ENCODE data around the gene GPC3. TPM values are rescaled to one million over a fixed set of nuclear protein-coding genes. Genes with fewer than 3 reads are reported as not detected.

Gene GPC3
- total RNA-seq, 1 experiment from 2014 or later = 233 TPM

DNA sequence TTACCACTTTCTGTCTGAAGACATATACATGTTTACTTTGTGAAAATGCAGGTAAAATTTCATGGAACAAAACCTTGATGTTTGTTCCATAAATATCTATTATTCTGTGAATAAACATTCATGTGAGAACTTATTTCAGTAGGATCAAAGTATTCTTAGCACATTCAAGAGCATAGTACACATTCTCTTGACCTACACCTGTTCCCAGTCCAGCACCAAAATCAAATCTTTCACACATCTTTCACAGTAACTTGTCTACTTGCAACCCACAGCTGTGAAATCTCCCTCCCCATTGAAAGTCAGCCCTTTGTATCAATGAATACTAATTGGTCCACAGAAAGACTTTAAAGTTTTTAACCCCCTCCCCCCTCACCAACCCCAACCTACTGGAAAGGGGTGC is 283.2 kb downstream of the GPC3 start:
- Histone ChIP-seq H3K27me3 (replicated peaks; ENCODE audit: control insufficient read depth, insufficient read depth, low read length) (no peaks in the 10 kb centered on the region), H3K9me3 (no peaks in the 10 kb centered on the region), H3K36me3 (ENCODE audit: control insufficient read depth, insufficient read depth, low read length) (no peaks in the 10 kb centered on the region), H3K4me1 (no peaks in the 10 kb centered on the region), H3K4me3 (ENCODE audit: low read depth, low read length) (no peak overlapping the region)
- Mint-ChIP-seq H3K27ac (ENCODE audit: unreplicated experiment) (no peak overlapping the region), H3K36me3 (ENCODE audit: insufficient read depth, unreplicated experiment) (no peaks in the 10 kb centered on the region), H3K27me3 (ENCODE audit: insufficient read depth, unreplicated experiment) (no peaks in the 10 kb centered on the region), H3K4me1 (ENCODE audit: low read depth, unreplicated experiment) (peaks cover 7% of the 10 kb centered on the region), H3K4me3 (ENCODE audit: unreplicated experiment) (no peak overlapping the region), H3K9me3 (ENCODE audit: unreplicated experiment) (no peaks in the 10 kb centered on the region)
- ChIA-PET POLR2A (no interaction called here), CTCF (no interaction called here)
- intact Hi-C loops (cut with micrococcal nuclease; ENCODE audit: unreplicated experiment) = no loop called here
- TF ChIP-seq, protein P1, sequence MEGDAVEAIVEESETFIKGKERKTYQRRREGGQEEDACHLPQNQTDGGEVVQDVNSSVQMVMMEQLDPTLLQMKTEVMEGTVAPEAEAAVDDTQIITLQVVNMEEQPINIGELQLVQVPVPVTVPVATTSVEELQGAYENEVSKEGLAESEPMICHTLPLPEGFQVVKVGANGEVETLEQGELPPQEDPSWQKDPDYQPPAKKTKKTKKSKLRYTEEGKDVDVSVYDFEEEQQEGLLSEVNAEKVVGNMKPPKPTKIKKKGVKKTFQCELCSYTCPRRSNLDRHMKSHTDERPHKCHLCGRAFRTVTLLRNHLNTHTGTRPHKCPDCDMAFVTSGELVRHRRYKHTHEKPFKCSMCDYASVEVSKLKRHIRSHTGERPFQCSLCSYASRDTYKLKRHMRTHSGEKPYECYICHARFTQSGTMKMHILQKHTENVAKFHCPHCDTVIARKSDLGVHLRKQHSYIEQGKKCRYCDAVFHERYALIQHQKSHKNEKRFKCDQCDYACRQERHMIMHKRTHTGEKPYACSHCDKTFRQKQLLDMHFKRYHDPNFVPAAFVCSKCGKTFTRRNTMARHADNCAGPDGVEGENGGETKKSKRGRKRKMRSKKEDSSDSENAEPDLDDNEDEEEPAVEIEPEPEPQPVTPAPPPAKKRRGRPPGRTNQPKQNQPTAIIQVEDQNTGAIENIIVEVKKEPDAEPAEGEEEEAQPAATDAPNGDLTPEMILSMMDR (IDR thresholded peaks at IDR 0.05; ENCODE audit: insufficient read depth in 1 of 2, low read depth in 1 of 2, low read length in 1 of 2, severe bottlenecking in 1 of 2, unreplicated experiment in 1 of 2) = no peak
- BruUV-seq (replicated peaks) = no TSS peak
- DNase-seq = no peak

DNA sequence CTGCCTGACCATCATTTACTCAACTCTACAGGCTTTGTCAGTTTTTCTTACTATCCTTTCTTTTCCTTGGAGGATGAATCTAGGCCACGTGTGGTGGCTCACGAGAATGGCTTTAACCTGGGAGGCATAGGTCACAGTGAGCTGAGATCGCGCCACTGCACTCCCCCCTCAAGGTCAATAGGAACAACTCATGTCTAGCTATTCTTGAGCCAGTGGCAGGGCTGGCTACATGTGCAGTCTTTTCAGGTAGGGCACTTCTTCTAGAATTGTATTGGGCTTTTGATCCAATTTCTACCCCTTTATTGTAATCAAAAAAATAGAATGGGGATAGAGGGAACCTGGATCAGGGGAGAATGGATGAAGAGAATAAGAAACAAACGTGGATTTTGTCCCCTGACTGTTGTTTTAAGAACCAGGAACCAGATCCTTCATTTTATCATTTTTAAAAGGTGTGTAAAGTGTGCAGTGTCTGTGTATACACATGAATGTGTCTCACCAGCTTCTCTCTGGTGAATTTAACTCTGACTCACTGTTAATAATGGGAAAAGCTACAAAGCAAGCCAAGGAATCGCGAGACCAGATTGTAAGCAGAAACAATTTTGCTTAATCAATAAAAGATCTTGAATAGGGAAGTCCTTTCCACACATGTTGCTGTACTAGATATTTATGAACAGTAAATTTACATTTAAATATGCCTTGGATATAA is 286.2 kb downstream of the GPC3 start:
- CTCF ChIA-PET = no interaction called here
- no peaks in the 10 kb centered on the region for H3K4me1 ChIP-seq
- no peaks in the 10 kb centered on the region for H3K36me3 ChIP-seq (ENCODE audit: control insufficient read depth, insufficient read depth, low read length)
- no peaks in the 10 kb centered on the region for H3K9me3 ChIP-seq
- Mint-ChIP-seq H3K9me3 (ENCODE audit: unreplicated experiment) (no peaks in the 10 kb centered on the region), H3K27ac (ENCODE audit: unreplicated experiment) (no peak overlapping the region), H3K27me3 (ENCODE audit: insufficient read depth, unreplicated experiment) (no peaks in the 10 kb centered on the region), H3K4me1 (ENCODE audit: low read depth, unreplicated experiment) (peaks cover 7% of the 10 kb centered on the region), H3K36me3 (ENCODE audit: insufficient read depth, unreplicated experiment) (peaks cover 7% of the 10 kb centered on the region), H3K4me3 (ENCODE audit: unreplicated experiment) (no peak overlapping the region)
- no TSS peak for BruUV-seq (replicated peaks)
- H3K27me3 ChIP-seq (replicated peaks; ENCODE audit: control insufficient read depth, insufficient read depth, low read length) = no peaks in the 10 kb centered on the region
- POLR2A ChIA-PET = no interaction called here
- intact Hi-C loops (cut with micrococcal nuclease; ENCODE audit: unreplicated experiment) = no loop called here
- DNase-seq = no peak
- H3K4me3 ChIP-seq (ENCODE audit: low read depth, low read length) = no peak overlapping the region
- TF ChIP-seq, protein P1 (IDR thresholded peaks at IDR 0.05; ENCODE audit: insufficient read depth in 1 of 2, low read depth in 1 of 2, low read length in 1 of 2, severe bottlenecking in 1 of 2, unreplicated experiment in 1 of 2) = no peak

DNA sequence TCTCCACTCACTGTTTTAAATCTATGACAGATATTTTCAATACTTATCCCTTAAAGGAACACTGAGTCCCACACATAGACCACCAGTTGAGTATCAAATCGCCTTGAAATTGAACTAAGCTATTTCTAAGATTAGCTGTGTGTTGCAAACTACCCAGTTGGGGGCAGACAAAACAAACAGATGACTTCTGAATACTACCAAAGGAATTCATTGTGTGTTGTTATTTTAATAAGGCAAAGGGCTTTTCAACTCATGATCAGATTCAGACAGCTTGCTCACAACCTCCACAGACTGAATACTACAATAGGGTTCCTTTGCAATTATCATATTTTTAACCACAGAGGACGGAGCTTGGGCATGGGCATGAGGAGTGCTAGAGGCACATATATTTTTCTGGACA is 287.1 kb downstream of the GPC3 start:
- ChIA-PET POLR2A (no interaction called here), CTCF (interaction anchor here (1.0 kb wide), 1 partner anchor 26 kb away, joined by 3 read pairs; no protein-coding TSS in a partner anchor)
- Mint-ChIP-seq H3K4me3 (ENCODE audit: unreplicated experiment) (no peak overlapping the region), H3K4me1 (ENCODE audit: low read depth, unreplicated experiment) (peaks cover 7% of the 10 kb centered on the region), H3K27ac (ENCODE audit: unreplicated experiment) (no peak overlapping the region), H3K27me3 (ENCODE audit: insufficient read depth, unreplicated experiment) (no peaks in the 10 kb centered on the region), H3K36me3 (ENCODE audit: insufficient read depth, unreplicated experiment) (peaks cover 7% of the 10 kb centered on the region), H3K9me3 (ENCODE audit: unreplicated experiment) (no peaks in the 10 kb centered on the region)
- Histone ChIP-seq H3K27me3 (replicated peaks; ENCODE audit: control insufficient read depth, insufficient read depth, low read length) (no peaks in the 10 kb centered on the region), H3K4me1 (no peaks in the 10 kb centered on the region), H3K9me3 (no peaks in the 10 kb centered on the region), H3K4me3 (ENCODE audit: low read depth, low read length) (no peak overlapping the region), H3K36me3 (ENCODE audit: control insufficient read depth, insufficient read depth, low read length) (no peaks in the 10 kb centered on the region)
- intact Hi-C loops (cut with micrococcal nuclease; ENCODE audit: unreplicated experiment) = no loop called here
- no TSS peak for BruUV-seq (replicated peaks)
- TF ChIP-seq, protein P1 (IDR thresholded peaks at IDR 0.05; ENCODE audit: insufficient read depth in 1 of 2, low read depth in 1 of 2, low read length in 1 of 2, severe bottlenecking in 1 of 2, unreplicated experiment in 1 of 2) = no peak
- no peak for DNase-seq
